HG02763 (cell line): ENCODE results near the gene USP3.
A peak's percentile ranks its signal among the peaks of the same experiment; 100 is the strongest.

ENCODE experiments used
- ATAC-seq: cut with Tn5 transposase; IDR thresholded peaks from one replicate; pipeline ENCODE4 v1.9.1; 2021; ENCODE audit warnings: mild to moderate bottlenecking, moderate library complexity; ENCODE audit not compliant: unreplicated experiment

USP3 gene

GRCh38 chr15:63504247-63504978, at the start of gene USP3:
Gene USP3, plus strand, starts transcription at chr15:63504593. Its CDS starts 147 bp downstream, at chr15:63504740.
- ATAC-seq = peak; percentile 61

GRCh38 chr15:63456258-63456657, 48.1 kb upstream of the USP3 start:
- no peak for ATAC-seq

- ATAC-seq = no peak
Observed at GRCh38 chr15:63457379-63457778, 47.0 kb upstream of the USP3 start.

DNA sequence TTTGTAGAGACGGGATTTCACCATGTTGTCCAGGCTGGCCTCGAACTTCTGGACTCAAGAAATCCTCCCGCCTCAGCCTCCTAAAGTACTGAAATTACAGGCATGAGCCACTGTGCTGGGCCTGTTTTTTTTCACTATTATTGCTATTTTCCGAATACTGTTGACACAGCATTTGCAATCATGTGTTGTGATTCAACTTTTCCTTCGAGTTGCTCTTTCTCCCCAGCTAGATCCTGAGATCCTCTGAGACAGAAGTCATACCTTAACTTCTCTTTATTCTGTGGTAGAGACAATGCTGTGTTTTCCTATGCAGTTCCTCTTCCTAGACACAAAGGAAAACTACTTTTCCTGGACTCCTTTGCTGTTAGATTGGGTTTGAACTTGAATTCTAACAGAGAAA, 46.4 kb upstream of the USP3 start:
- no peak for ATAC-seq

GRCh38 chr15:63458794-63459395, 45.5 kb upstream of the USP3 start:
- ATAC-seq = no peak

DNA sequence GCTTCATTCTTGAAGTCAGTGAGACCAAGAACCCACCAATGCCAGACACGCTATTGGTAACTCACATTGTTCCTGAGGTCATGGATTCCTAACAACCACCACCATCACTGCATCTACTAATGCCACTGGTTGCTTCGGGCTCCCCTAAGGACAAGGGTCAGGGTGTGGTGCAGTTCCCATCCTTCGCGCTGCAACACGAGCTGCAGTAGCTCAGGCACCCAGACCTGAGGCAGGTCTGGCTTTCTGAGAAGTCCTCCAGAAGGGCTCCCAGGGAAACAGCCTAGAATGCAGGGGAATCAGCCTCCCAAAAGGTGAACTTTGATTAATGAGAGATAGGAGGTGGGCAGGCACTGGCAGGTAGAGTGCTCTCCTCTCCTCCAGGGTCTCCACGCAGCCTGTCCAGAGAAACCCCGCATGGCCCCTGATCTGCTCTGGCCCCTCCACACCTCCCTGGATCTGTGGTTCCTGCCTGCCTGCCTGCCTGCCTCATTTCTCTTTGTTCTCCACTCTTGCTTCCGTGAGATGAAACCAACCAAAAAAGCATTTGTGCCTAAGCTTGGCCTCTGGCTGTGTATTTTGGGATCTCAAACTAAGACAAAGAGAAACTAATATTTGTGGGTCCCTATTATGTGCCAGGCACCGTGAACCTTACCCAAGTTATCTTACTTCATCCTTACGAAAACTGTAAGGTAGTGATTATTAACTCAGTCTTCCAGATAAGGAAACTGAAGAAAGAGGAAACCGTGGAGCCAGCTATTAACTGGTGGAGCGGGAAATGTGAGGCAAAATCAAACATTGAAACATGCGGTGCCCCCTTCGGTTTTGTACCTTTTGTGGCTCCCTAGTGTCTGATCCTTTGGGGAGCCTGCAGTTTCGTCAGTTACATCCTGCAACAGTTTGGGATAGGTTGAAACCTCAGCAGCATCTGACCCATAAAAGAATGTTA, 43.9 kb upstream of the USP3 start:
- no peak for ATAC-seq

GRCh38 chr15:63461230-63461985, 43.0 kb upstream of the USP3 start:
- no peak for ATAC-seq

GRCh38 chr15:63462088-63462487, 42.3 kb upstream of the USP3 start:
- no peak for ATAC-seq

DNA sequence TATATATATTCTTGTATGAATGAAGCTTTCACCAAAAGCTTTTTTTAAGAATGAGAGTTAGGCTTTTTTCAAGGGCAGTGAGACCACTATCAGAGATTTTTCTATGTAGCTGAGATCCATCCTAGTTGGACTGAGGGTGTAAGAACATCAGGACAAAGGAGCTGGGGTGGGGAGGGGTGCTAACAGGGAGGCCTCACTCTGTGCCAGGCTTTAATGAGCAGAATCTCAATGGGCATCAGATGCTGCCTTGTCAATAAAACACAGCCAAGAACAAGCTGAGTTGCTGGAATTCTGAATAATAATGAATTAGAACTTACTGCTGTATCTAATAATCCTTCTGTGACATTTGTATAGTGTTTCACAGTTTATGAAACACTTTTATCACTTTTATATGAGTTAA, 41.4 kb upstream of the USP3 start:
- no peak for ATAC-seq

DNA sequence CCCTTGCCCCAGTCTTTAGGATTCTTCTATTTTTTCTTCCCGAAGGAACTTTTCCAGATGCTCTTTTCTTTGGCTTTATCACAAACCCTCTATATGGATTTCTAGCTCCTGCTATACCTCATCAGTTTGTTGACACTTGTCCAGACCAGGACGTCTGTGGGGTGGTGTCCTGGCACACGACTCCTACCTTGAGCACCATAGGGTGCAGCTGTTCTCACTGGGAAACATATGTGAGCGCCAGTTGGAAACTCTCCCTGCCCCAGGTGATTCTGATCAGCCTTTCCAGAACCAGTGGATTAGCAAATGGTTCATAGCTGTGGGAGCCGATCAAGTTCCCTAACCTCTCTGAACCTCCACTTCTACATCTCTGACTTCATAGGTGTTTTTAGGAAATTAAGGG, 40.6 kb upstream of the USP3 start:
- no peak for ATAC-seq

DNA sequence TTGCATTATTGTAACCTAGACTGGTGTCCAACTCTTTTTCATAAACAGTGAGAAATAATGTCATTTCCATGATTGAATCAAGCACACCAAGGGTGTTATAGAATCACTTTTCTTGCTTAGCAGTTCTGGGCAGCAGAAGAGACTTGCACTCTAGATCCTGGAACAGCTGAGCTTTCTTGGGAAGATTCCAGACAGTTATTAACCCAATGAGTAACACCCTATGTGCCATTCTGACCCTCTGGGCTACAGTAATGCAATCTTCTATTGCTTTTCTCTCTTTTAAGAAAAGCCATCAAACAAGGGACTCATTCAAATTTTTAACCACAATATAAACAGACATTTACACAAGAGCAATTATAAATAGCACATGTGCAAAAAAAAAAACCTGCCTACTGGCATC, 39.3 kb upstream of the USP3 start:
- no peak for ATAC-seq

GRCh38 chr15:63466378-63467192, 37.8 kb upstream of the USP3 start:
- peak; percentile 61 for ATAC-seq

- ATAC-seq = no peak
Observed at GRCh38 chr15:63469190-63469589, 35.2 kb upstream of the USP3 start.

- no peak for ATAC-seq
Observed at GRCh38 chr15:63469984-63470383, 34.4 kb upstream of the USP3 start.

DNA sequence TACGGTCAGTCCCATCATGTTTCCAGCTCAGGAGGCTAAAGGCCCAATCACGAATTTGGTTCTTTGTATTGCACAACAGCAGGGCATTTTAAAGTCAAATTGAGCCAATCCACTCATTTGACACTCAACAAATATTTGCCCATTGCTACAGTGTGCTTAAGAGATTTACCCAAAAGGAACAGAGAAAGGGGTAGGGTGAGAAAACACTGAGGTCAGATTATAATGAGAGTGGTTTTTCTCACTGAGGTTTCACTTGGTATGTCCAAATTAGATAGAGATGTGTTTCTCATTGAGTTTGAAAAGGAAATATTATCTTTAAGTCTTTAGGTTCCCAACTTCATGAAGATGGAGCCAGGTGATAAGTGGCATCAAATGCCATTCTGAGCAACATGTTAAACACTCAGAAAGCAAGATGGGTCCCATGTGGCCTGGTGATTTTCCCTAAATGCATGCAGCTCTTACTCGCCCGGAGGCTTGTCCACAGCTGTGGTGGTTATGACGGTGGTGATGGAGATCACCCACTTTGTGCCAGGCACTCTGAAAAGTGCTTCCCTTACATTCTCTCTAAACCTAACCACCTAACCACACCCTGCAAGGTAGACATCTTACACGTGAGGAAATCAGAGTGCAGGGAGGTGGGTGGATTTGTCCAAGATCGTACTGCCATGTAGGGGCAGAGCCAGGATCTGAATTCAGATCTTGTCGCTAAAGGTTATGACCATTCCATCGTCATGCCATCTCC, 31.2 kb upstream of the USP3 start:
- ATAC-seq = peak; percentile 35

GRCh38 chr15:63473749-63473998, 30.7 kb upstream of the USP3 start:
- ATAC-seq = peak; percentile 4

GRCh38 chr15:63473999-63474809, 30.2 kb upstream of the USP3 start:
- peak; percentile 63 for ATAC-seq

DNA sequence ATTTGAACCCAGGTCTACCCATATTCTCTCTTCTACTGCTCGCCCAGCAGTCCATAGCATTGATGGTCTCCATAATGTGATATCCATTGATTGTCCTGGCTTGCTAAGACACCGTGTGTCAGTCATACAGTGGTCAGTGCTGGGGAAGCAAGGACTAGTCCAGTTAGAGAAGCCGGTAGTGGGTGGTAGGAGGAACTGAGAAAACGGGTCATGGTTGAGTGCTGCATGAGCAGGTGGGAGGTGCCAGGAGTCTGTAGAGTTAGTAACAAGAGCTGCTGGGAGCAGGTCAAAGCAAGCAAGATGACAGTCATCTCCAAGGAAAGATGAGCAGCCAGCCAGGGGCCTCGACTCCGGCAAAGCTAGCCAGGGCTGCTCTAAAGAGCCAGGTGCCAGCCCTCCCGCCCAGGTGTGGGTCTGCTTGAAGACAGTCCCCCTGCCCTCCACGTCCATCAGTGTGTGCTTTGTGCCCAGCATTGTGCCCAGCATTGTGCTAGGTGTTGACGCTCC, 29.5 kb upstream of the USP3 start:
- ATAC-seq = peak; percentile 63

- no peak for ATAC-seq
Observed at GRCh38 chr15:63475707-63476106, 28.7 kb upstream of the USP3 start.
